Peyer's patch (tissue), 4 donors: ENCODE measurements around the gene FOXL3. TPM values are rescaled to one million over a fixed set of nuclear protein-coding genes. Genes with fewer than 3 reads are reported as not detected.

Source experiments
- DNase-seq, 3 donors: peaks; one replicate each; pipeline ENCODE4 v3.0.0-alpha.2; 2017 to 2019
- H3K27ac ChIP-seq, 4 donors: fragments of 200-600 bp; sonication (generic); one replicate each; pipeline ENCODE4 v1.5.1; 2016 to 2019
- H3K27me3 ChIP-seq, 2 donors: fragments of 200-600 bp; sonication (generic); one replicate each; pipeline ENCODE4 v1.5.1; 2019
- H3K36me3 ChIP-seq, 3 donors: fragments of 200-600 bp; sonication (generic); one replicate each; pipeline ENCODE4 v1.5.1; 2016 to 2019
- H3K4me1 ChIP-seq, 4 donors: fragments of 200-600 bp; sonication (generic); one replicate each; pipeline ENCODE4 v1.5.1; 2016 to 2019
- H3K4me3 ChIP-seq, 4 donors: fragments of 200-600 bp; sonication (generic); 1 replicate in 3 of 4; 2 replicates in 1 of 4; pipeline ENCODE4 v1.5.1; 2016 to 2019; ENCODE audit warnings: mild to moderate bottlenecking in 1 of 4
- H3K9me3 ChIP-seq, 4 donors: fragments of 200-600 bp; sonication (generic); one replicate each; pipeline ENCODE4 v1.5.1; 2016 to 2019; ENCODE audit warnings: mild to moderate bottlenecking in 1 of 4
- CTCF ChIP-seq, 6 experiments: fragments of 450-650 bp in 4 of 6; fragments of 200-600 bp in 2 of 6; sonication (generic) in 1 of 6; IDR thresholded peaks; one replicate each; pipeline ENCODE4 v1.5.1; 2017 to 2019; ENCODE audit warnings: antibody characterized with exemption in 6 of 6, mild to moderate bottlenecking in 3 of 6, moderate library complexity in 1 of 6
- POLR2A ChIP-seq, 2 donors: fragments of 450-650 bp; IDR thresholded peaks; one replicate each; pipeline ENCODE4 v1.5.1; 2017; ENCODE audit warnings: antibody characterized with exemption in 2 of 2, mild to moderate bottlenecking in 2 of 2, moderate library complexity in 2 of 2
- total RNA-seq, 4 donors: library from RNA; depleted of rRNA; stranded (reverse); fragments of >200 nt; gene quantifications; one replicate each; pipeline ENCODE4 v1.1.0, GENCODE V29; 2016

FOXL3 gene
- total RNA-seq, 4 donors from 2014 or later = not detected

- Histone ChIP-seq H3K4me1 (peaks cover 0 to 17% (median 0%) of the 10 kb centered on the region in 4 donors), H3K9me3 (no peaks in the 10 kb centered on the region), H3K4me3 (no peak overlapping the region), H3K27ac (no peak overlapping the region), H3K27me3 (no peaks in the 10 kb centered on the region), H3K36me3 (no peaks in the 10 kb centered on the region)
- no peak for TF ChIP-seq CTCF (IDR thresholded peaks at IDR 0.05)
- TF ChIP-seq POLR2A (IDR thresholded peaks at IDR 0.05) = no peak
- DNase-seq = no peak
Measured at GRCh38 chr7:314853-315252, 24.9 kb downstream of the FOXL3 start.

GRCh38 chr7:315516-316265 lies 25.7 kb downstream of the FOXL3 start:
- Histone ChIP-seq H3K27ac (no peak overlapping the region), H3K27me3 (no peaks in the 10 kb centered on the region), H3K4me3 (no peak overlapping the region), H3K36me3 (no peaks in the 10 kb centered on the region), H3K9me3 (no peaks in the 10 kb centered on the region), H3K4me1 (peaks cover 0 to 21% (median 0%) of the 10 kb centered on the region in 4 donors)
- no peak for DNase-seq
- no peak for TF ChIP-seq POLR2A (IDR thresholded peaks at IDR 0.05)
- no peak for TF ChIP-seq CTCF (IDR thresholded peaks at IDR 0.05)

- no peaks in the 10 kb centered on the region for H3K27me3 ChIP-seq
- no peak for TF ChIP-seq CTCF (IDR thresholded peaks at IDR 0.05)
- TF ChIP-seq POLR2A (IDR thresholded peaks at IDR 0.05) = no peak
- H3K9me3 ChIP-seq = no peaks in the 10 kb centered on the region
- no peak for DNase-seq
- no peaks in the 10 kb centered on the region for H3K36me3 ChIP-seq
- no peak overlapping the region for H3K4me3 ChIP-seq
- H3K4me1 ChIP-seq = peaks cover 0 to 34% (median 6%) of the 10 kb centered on the region in 4 donors
- no peak overlapping the region for H3K27ac ChIP-seq
Measured at GRCh38 chr7:317643-318405, 27.9 kb downstream of the FOXL3 start.

- no peaks in the 10 kb centered on the region for H3K36me3 ChIP-seq
- H3K4me3 ChIP-seq = no peak overlapping the region
- H3K4me1 ChIP-seq = peaks cover 0 to 34% (median 6%) of the 10 kb centered on the region in 4 donors
- H3K27ac ChIP-seq = peak overlapping the region in 1 of 4 donors; percentile 88
- H3K9me3 ChIP-seq = no peaks in the 10 kb centered on the region
- TF ChIP-seq POLR2A (IDR thresholded peaks at IDR 0.05) = no peak
- TF ChIP-seq CTCF (IDR thresholded peaks at IDR 0.05) = no peak
- no peak for DNase-seq
- H3K27me3 ChIP-seq = no peaks in the 10 kb centered on the region
Measured at GRCh38 chr7:318476-318875, 28.5 kb downstream of the FOXL3 start.

- Histone ChIP-seq H3K27ac (peak overlapping the region in 1 of 4 donors; percentile 88), H3K27me3 (no peaks in the 10 kb centered on the region), H3K36me3 (no peaks in the 10 kb centered on the region), H3K9me3 (no peaks in the 10 kb centered on the region), H3K4me3 (no peak overlapping the region), H3K4me1 (peaks cover 0 to 34% (median 6%) of the 10 kb centered on the region in 4 donors)
- DNase-seq = no peak
- TF ChIP-seq CTCF (IDR thresholded peaks at IDR 0.05) (no peak), POLR2A (IDR thresholded peaks at IDR 0.05) (no peak)
Measured at GRCh38 chr7:318878-319661, 29.1 kb downstream of the FOXL3 start.
